CD4-positive, alpha-beta memory T cell (primary cell): ENCODE results near the gene ARHGEF26. TPM values are rescaled to one million over a fixed set of nuclear protein-coding genes. Genes with fewer than 3 reads are reported as not detected.
A peak's percentile ranks its signal among the peaks of the same experiment; 100 is the strongest.

Experiments
- CTCF ChIA-PET: fragments of 350-600 bp; sonication (Branson Sonifier 250); formaldehyde crosslinking; loops from one replicate; lab custom pipeline; 2021; ENCODE audit warnings: inconsistent platforms; ENCODE audit not compliant: partially characterized antibody; lab: Charles Lee
- POLR2A ChIA-PET: fragments of 350-600 bp; sonication (Branson Sonifier 250); formaldehyde crosslinking; loops from one replicate; lab custom pipeline; 2021; ENCODE audit not compliant: partially characterized antibody; lab: Charles Lee
- DNase-seq, 5 donors: peaks; one replicate each; pipeline versions ENCODE4 v3.0.0 to v3.0.0-alpha.2; 2020 to 2022; ENCODE audit warnings: mixed read lengths in 1 of 5
- H3K27ac ChIP-seq: one replicate; pipeline ENCODE4 v1.7.0; 2013; ENCODE audit warnings: low read depth, low read length
- H3K27me3 ChIP-seq: 2 replicates; pipeline ENCODE4 v1.7.0; 2013; ENCODE audit warnings: mild to moderate bottlenecking, low read length, moderate library complexity; ENCODE audit not compliant: insufficient read depth
- H3K36me3 ChIP-seq: 2 replicates; pipeline ENCODE4 v1.7.0; 2013; ENCODE audit warnings: mild to moderate bottlenecking, low read length, moderate library complexity; ENCODE audit not compliant: insufficient read depth
- H3K4me1 ChIP-seq: 2 replicates; pipeline ENCODE4 v1.7.0; 2013; ENCODE audit warnings: mild to moderate bottlenecking, low read length, moderate library complexity; ENCODE audit not compliant: insufficient read depth
- H3K4me3 ChIP-seq, 2 donors: one replicate each; pipeline ENCODE4 v1.7.0; 2013; ENCODE audit warnings: low read length in 2 of 2, mild to moderate bottlenecking in 1 of 2
- H3K9me3 ChIP-seq, 2 donors: one replicate each; pipeline ENCODE4 v1.7.0; 2013; ENCODE audit warnings: low read length in 2 of 2, control low read depth in 1 of 2; ENCODE audit not compliant: control insufficient read depth in 1 of 2
- H3K27ac Mint-ChIP-seq, 7 donors: one replicate each; pipeline ENCODE4 v1.8.0; 2020 to 2021; ENCODE audit warnings: mixed read lengths in 7 of 7, mild to moderate bottlenecking in 6 of 7, inconsistent platforms in 3 of 7, moderate library complexity in 3 of 7
- H3K27me3 Mint-ChIP-seq, 2 donors: one replicate each; pipeline ENCODE4 v1.8.0; 2020 to 2021; ENCODE audit warnings: mixed read lengths in 2 of 2
- H3K36me3 Mint-ChIP-seq, 2 donors: one replicate each; pipeline ENCODE4 v1.8.0; 2020 to 2021; ENCODE audit warnings: mixed read lengths in 2 of 2, inconsistent platforms in 1 of 2, mild to moderate bottlenecking in 1 of 2
- H3K4me1 Mint-ChIP-seq, 4 donors: one replicate each; pipeline ENCODE4 v1.8.0; 2020 to 2021; ENCODE audit warnings: mixed read lengths in 4 of 4, mild to moderate bottlenecking in 1 of 4
- H3K4me3 Mint-ChIP-seq, 8 donors: one replicate each; pipeline ENCODE4 v1.8.0; 2020 to 2021; ENCODE audit warnings: mixed read lengths in 8 of 8, mild to moderate bottlenecking in 7 of 8, moderate library complexity in 6 of 8, inconsistent platforms in 3 of 8
- H3K9me3 Mint-ChIP-seq, 8 donors: one replicate each; pipeline ENCODE4 v1.8.0; 2020 to 2021; ENCODE audit warnings: mixed read lengths in 8 of 8, mild to moderate bottlenecking in 5 of 8, inconsistent platforms in 3 of 8, moderate library complexity in 1 of 8
- intact Hi-C: fragments of 100-400 bp; cut with micrococcal nuclease; formaldehyde crosslinking; loops from one replicate; pipeline ENCODE4 v1.15.1; 2023
- polyA plus RNA-seq, 2 donors: library from polyadenylated mRNA; unstranded; fragments of 300-500 nt; fragmentation: Illumina TruSeq; gene quantifications; one replicate each; pipeline ENCODE4 v1.2.3, GENCODE V29; 2021
- total RNA-seq, 2 experiments: library from RNA; stranded (reverse); gene quantifications; one replicate each; pipeline ENCODE4 v1.2.3, GENCODE V29; 2021

The ARHGEF26 gene, protein sequence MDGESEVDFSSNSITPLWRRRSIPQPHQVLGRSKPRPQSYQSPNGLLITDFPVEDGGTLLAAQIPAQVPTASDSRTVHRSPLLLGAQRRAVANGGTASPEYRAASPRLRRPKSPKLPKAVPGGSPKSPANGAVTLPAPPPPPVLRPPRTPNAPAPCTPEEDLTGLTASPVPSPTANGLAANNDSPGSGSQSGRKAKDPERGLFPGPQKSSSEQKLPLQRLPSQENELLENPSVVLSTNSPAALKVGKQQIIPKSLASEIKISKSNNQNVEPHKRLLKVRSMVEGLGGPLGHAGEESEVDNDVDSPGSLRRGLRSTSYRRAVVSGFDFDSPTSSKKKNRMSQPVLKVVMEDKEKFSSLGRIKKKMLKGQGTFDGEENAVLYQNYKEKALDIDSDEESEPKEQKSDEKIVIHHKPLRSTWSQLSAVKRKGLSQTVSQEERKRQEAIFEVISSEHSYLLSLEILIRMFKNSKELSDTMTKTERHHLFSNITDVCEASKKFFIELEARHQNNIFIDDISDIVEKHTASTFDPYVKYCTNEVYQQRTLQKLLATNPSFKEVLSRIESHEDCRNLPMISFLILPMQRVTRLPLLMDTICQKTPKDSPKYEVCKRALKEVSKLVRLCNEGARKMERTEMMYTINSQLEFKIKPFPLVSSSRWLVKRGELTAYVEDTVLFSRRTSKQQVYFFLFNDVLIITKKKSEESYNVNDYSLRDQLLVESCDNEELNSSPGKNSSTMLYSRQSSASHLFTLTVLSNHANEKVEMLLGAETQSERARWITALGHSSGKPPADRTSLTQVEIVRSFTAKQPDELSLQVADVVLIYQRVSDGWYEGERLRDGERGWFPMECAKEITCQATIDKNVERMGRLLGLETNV
- total RNA-seq (under 1 TPM; 0.14 to 0.17 TPM), polyA plus RNA-seq (under 1 TPM; 0.06 to 0.33 TPM)

DNA sequence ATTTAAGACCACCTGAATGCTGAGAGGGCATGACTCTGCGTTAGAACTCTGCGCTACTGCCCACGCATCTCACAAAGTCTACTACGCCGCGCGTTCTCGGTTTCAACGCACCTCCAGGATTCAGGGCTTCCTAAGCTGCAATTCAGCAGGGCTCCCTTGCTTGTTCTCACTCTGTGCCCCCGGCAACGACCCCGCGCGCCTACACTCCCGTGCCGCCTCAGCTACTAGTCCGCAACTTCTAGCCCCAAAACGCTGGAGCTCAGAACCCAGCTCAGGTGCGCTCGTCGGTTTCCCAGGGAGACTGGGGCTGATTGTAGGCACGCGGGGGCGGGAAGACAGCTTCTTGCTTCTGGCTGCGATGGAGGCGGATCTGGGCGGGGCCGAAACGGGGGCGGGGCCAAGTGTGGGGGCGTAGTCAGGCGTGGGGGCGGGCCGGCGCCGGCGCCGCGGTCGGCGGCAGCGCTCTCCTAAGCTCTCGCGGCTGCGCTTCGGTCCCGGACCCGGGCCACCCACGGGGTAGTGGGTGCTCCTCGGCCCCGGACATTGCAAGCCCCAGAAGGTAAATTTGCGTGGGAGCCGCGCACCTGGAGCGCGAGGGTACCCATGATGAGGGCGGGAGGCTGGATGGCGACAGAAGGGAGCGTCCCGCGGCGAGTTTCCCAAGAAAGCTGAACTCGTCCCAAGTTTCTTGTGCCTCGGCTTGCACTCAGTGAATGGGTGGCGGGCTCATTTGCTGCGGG, at the start of gene ARHGEF26:
Gene ARHGEF26, plus strand, starts transcription at position 430 of the 740 bp plus-strand sequence. CDS start 603 bp downstream, outside the sequence.
- Histone ChIP-seq H3K9me3 (no peaks in the 10 kb centered on the region), H3K36me3 (no peaks in the 10 kb centered on the region), H3K4me1 (peaks cover 16% of the 10 kb centered on the region), H3K27me3 (peaks cover 10% of the 10 kb centered on the region), H3K4me3 (peak within 1 kb of the TSS; percentile 18 to 49), H3K27ac (no peak within 1 kb of the TSS)
- Mint-ChIP-seq H3K27me3 (peaks cover 43 to 52% of the 10 kb centered on the region in 2 donors), H3K4me3 (peak within 1 kb of the TSS; percentile 77 to 92 (median 84)), H3K9me3 (peaks cover 0 to 4% (median under 1%) of the 10 kb centered on the region in 8 donors), H3K4me1 (peaks cover 13 to 29% (median 19%) of the 10 kb centered on the region in 4 donors), H3K27ac (peak within 1 kb of the TSS in 2 of 7 donors; percentile 17 to 32), H3K36me3 (no peaks in the 10 kb centered on the region)
- peak; percentile 36 to 76 (median 63) for DNase-seq
- CTCF ChIA-PET = no interaction called here
- POLR2A ChIA-PET = interaction anchor here (1.0 kb wide), 1 partner anchor 10 kb away, joined by 4 read pairs; no protein-coding TSS in a partner anchor
- intact Hi-C loops = loop anchor here (5.0 kb wide), 1 partner anchor 201 kb away; the partner anchor contains the start of gene DHX36

GRCh38 chr3:154074966-154075365, 46.2 kb upstream of the ARHGEF26 start:
- no peak overlapping the region for H3K27ac ChIP-seq
- no peaks in the 10 kb centered on the region for H3K27me3 ChIP-seq
- H3K9me3 ChIP-seq = no peaks in the 10 kb centered on the region
- H3K36me3 ChIP-seq = no peaks in the 10 kb centered on the region
- ChIA-PET CTCF (no interaction called here), POLR2A (no interaction called here)
- Mint-ChIP-seq H3K4me1 (no peaks in the 10 kb centered on the region), H3K27me3 (peaks cover 0 to 2% of the 10 kb centered on the region in 2 donors), H3K27ac (no peak overlapping the region), H3K36me3 (no peaks in the 10 kb centered on the region), H3K4me3 (no peak overlapping the region), H3K9me3 (peaks cover 0 to 14% (median 2%) of the 10 kb centered on the region in 8 donors)
- H3K4me1 ChIP-seq = no peaks in the 10 kb centered on the region
- no peak overlapping the region for H3K4me3 ChIP-seq
- intact Hi-C loops = no loop called here
- no peak for DNase-seq

DNA sequence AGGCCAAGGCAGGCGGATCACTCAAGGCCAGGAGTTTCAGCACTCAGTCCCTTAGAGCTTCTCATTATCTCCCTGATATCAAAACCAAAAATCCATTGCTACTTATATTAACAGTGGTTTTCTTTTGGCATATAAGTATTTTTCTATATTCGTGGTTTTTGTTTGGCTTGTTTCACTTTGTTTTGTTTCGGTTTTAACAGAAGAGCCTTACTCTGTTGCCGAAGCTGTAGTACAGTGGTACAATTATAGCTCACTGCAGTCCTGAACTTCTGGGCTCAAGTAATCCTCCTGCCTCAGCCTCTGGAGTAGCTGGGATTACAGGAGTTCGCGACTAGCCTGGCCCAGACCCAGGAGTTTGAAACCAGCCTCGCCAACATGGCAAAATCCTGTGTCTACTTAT, 42.5 kb upstream of the ARHGEF26 start:
- Histone ChIP-seq H3K9me3 (no peaks in the 10 kb centered on the region), H3K27me3 (no peaks in the 10 kb centered on the region), H3K4me3 (no peak overlapping the region), H3K36me3 (no peaks in the 10 kb centered on the region), H3K4me1 (no peaks in the 10 kb centered on the region), H3K27ac (no peak overlapping the region)
- no peaks in the 10 kb centered on the region for H3K4me1 Mint-ChIP-seq
- H3K36me3 Mint-ChIP-seq = no peaks in the 10 kb centered on the region
- intact Hi-C loops = no loop called here
- H3K27me3 Mint-ChIP-seq = peaks cover 0 to 6% of the 10 kb centered on the region in 2 donors
- no peak overlapping the region for H3K27ac Mint-ChIP-seq
- CTCF ChIA-PET = no interaction called here
- DNase-seq = no peak
- POLR2A ChIA-PET = no interaction called here
- H3K4me3 Mint-ChIP-seq = no peak overlapping the region
- H3K9me3 Mint-ChIP-seq = peaks cover 0 to 4% (median 3%) of the 10 kb centered on the region in 8 donors

DNA sequence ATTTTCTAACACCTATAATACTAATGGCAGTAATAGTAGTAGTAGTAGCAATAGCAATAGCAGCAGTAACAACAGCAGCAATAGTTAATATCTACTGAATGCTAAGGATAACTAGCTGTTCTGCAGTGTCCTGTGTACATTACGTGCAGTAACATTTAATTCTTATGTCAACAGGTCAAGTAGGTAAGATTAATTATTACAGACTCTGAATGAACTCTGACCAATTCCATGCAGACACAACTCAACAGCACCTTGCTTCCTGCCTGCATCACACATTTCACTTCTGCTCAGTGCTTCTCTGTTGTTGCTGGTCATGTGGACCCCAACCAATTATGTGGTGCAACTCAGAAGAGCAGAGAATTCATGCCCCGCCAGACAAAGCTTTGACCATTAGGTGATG, 39.9 kb upstream of the ARHGEF26 start:
- DNase-seq = no peak
- Histone ChIP-seq H3K27me3 (no peaks in the 10 kb centered on the region), H3K36me3 (no peaks in the 10 kb centered on the region), H3K9me3 (no peaks in the 10 kb centered on the region), H3K27ac (no peak overlapping the region), H3K4me3 (no peak overlapping the region), H3K4me1 (no peaks in the 10 kb centered on the region)
- no peak overlapping the region for H3K27ac Mint-ChIP-seq
- peaks cover 2 to 4% of the 10 kb centered on the region in 2 donors for H3K27me3 Mint-ChIP-seq
- intact Hi-C loops = no loop called here
- peaks cover 0 to 4% (median 2%) of the 10 kb centered on the region in 8 donors for H3K9me3 Mint-ChIP-seq
- no peak overlapping the region for H3K4me3 Mint-ChIP-seq
- no peaks in the 10 kb centered on the region for H3K36me3 Mint-ChIP-seq
- no peaks in the 10 kb centered on the region for H3K4me1 Mint-ChIP-seq
- CTCF ChIA-PET = no interaction called here
- POLR2A ChIA-PET = no interaction called here

DNA sequence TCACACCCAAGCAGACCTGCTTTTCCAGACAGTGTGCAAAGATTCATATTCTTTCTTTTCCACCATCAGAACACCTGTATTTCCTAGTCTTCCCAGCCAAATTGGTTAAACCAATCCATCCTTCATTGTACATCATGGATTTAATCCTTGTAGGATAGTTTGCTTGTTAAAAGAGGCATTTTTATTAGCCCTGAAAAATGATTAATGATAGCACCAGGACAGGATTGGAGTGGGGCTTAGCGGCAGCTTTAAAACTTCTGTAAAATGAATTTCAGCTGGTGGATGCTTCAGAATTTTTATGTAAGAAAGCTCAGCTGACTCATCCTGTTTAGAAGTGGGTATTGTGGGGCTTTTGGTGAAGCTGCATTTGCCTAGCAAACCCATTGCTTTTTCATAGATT, 36.1 kb upstream of the ARHGEF26 start:
- Mint-ChIP-seq H3K36me3 (no peaks in the 10 kb centered on the region), H3K27me3 (peaks cover 2 to 4% of the 10 kb centered on the region in 2 donors), H3K27ac (no peak overlapping the region), H3K4me3 (no peak overlapping the region), H3K9me3 (peaks cover 0 to 4% (median 3%) of the 10 kb centered on the region in 8 donors), H3K4me1 (no peaks in the 10 kb centered on the region)
- Histone ChIP-seq H3K4me1 (no peaks in the 10 kb centered on the region), H3K36me3 (no peaks in the 10 kb centered on the region), H3K4me3 (no peak overlapping the region), H3K27me3 (no peaks in the 10 kb centered on the region), H3K9me3 (no peaks in the 10 kb centered on the region), H3K27ac (no peak overlapping the region)
- ChIA-PET POLR2A (no interaction called here), CTCF (no interaction called here)
- intact Hi-C loops = no loop called here
- no peak for DNase-seq

- no peaks in the 10 kb centered on the region for H3K36me3 Mint-ChIP-seq
- Histone ChIP-seq H3K36me3 (no peaks in the 10 kb centered on the region), H3K4me3 (no peak overlapping the region), H3K4me1 (no peaks in the 10 kb centered on the region), H3K9me3 (no peaks in the 10 kb centered on the region), H3K27ac (no peak overlapping the region), H3K27me3 (no peaks in the 10 kb centered on the region)
- H3K4me1 Mint-ChIP-seq = no peaks in the 10 kb centered on the region
- DNase-seq = no peak
- H3K9me3 Mint-ChIP-seq = peaks cover 0 to 4% (median 3%) of the 10 kb centered on the region in 8 donors
- H3K4me3 Mint-ChIP-seq = no peak overlapping the region
- peaks cover 2 to 4% of the 10 kb centered on the region in 2 donors for H3K27me3 Mint-ChIP-seq
- ChIA-PET POLR2A (no interaction called here), CTCF (no interaction called here)
- intact Hi-C loops = no loop called here
- no peak overlapping the region for H3K27ac Mint-ChIP-seq
These were observed 35.4 kb upstream of the ARHGEF26 start for GRCh38 chr3:154085799-154086198.
